HL-60 (cell line): ENCODE data around the gene SUCO.

Experiments
- DNase-seq, 2 experiments: peaks; one replicate each; pipeline ENCODE4 v3.0.0-alpha.2; 2010 to 2020; ENCODE audit warnings: low read depth in 1 of 2, low spot score in 1 of 2
- H3K27ac ChIP-seq: fragments of 250-450 bp; sonication (Bioruptor Pico); replicated peaks from 2 replicates; pipeline ENCODE4 v1.5.1; 2020; ENCODE audit warnings: mild to moderate bottlenecking, moderate library complexity
- H3K27me3 ChIP-seq: fragments of 250-450 bp; sonication (Bioruptor Pico); 2 replicates; pipeline ENCODE4 v1.5.1; 2021; ENCODE audit warnings: mild to moderate bottlenecking, moderate library complexity; ENCODE audit not compliant: insufficient read depth, poor library complexity, severe bottlenecking
- H3K4me3 ChIP-seq: replicated peaks from 2 replicates; pipeline ENCODE4 v1.5.1; 2011; ENCODE audit warnings: mild to moderate bottlenecking, control low read depth, low read length; ENCODE audit not compliant: insufficient read depth
- CTCF ChIP-seq: IDR thresholded peaks from one replicate; pipeline ENCODE4 v1.5.1; 2011; ENCODE audit warnings: low read length, control low read depth, inconsistent platforms; ENCODE audit not compliant: insufficient read depth
- GABPA ChIP-seq: IDR thresholded peaks from 2 replicates; pipeline ENCODE4 v1.6.1; 2012; ENCODE audit warnings: low read depth
- POLR2AphosphoS5 ChIP-seq: IDR thresholded peaks from 2 replicates; pipeline ENCODE4 v1.6.1; 2012; ENCODE audit warnings: low read depth
- SPI1 ChIP-seq: IDR thresholded peaks from 2 replicates; pipeline ENCODE4 v1.6.1; 2012; ENCODE audit warnings: low read depth, mild to moderate bottlenecking, borderline replicate concordance
- TF ChIP-seq, protein P1 (sequence below): IDR thresholded peaks from 2 replicates; pipeline ENCODE4 v1.6.1; 2012; ENCODE audit warnings: low read depth; ENCODE audit not compliant: insufficient replicate concordance

SUCO gene

DNA sequence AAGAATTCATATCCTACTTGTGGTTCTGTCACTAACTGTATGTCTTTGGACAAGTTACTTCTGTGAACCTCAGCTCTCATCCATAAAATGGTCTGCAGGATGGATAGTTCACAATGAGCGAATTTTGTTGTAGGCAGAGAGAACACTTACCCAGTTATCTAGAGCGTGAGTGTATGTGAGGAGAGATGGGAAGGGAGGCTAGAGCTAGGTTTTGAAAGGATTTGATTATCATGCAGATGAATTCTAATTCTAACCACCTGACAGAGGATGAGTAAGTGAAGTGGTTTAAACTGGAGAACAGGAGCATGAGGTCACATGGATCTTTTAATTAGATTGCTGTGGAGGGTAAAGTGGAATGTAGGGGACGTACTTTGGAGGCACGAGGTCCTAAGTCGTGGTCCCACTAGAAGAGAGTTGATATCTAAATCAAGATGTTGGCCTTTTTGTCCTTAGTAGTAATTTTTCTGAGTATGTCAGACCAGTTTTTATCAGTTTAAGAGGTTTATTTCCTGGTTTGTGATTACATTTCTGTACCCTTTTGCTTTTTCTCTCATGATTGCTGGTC, 5.0 kb downstream of the SUCO start:
- TF ChIP-seq GABPA (no peak), CTCF (no peak), SPI1 (no peak), POLR2AphosphoS5 (no peak)
- TF ChIP-seq, protein P1, sequence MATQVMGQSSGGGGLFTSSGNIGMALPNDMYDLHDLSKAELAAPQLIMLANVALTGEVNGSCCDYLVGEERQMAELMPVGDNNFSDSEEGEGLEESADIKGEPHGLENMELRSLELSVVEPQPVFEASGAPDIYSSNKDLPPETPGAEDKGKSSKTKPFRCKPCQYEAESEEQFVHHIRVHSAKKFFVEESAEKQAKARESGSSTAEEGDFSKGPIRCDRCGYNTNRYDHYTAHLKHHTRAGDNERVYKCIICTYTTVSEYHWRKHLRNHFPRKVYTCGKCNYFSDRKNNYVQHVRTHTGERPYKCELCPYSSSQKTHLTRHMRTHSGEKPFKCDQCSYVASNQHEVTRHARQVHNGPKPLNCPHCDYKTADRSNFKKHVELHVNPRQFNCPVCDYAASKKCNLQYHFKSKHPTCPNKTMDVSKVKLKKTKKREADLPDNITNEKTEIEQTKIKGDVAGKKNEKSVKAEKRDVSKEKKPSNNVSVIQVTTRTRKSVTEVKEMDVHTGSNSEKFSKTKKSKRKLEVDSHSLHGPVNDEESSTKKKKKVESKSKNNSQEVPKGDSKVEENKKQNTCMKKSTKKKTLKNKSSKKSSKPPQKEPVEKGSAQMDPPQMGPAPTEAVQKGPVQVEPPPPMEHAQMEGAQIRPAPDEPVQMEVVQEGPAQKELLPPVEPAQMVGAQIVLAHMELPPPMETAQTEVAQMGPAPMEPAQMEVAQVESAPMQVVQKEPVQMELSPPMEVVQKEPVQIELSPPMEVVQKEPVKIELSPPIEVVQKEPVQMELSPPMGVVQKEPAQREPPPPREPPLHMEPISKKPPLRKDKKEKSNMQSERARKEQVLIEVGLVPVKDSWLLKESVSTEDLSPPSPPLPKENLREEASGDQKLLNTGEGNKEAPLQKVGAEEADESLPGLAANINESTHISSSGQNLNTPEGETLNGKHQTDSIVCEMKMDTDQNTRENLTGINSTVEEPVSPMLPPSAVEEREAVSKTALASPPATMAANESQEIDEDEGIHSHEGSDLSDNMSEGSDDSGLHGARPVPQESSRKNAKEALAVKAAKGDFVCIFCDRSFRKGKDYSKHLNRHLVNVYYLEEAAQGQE = no peak
- DNase-seq = no peak
- Histone ChIP-seq H3K4me3 (no peak overlapping the region), H3K27ac (no peak overlapping the region), H3K27me3 (no peaks in the 10 kb centered on the region)

DNA sequence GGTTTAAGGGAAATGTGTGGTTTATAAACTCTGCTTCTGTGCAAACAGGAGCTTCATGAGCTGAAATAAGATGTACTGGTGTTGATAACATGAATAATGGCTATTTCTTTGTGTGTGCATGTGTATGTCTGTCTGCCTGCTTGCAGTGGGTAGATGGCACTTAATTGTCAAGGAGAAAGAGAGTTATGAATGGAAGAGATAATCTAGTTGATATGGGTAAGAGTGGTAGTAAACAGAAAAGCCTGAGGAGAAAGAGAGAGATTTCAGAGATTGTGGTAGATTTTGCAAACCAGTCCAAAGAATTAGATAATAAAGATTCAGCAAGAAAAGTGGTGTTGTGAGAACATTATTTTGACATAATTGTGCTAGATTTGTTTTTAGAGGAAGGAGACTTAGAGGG, 7.7 kb downstream of the SUCO start:
- no peaks in the 10 kb centered on the region for H3K27me3 ChIP-seq
- TF ChIP-seq CTCF = no peak
- TF ChIP-seq POLR2AphosphoS5 = no peak
- no peak for TF ChIP-seq GABPA
- no peak for TF ChIP-seq SPI1
- TF ChIP-seq, protein P1 = no peak
- DNase-seq = no peak
- H3K27ac ChIP-seq = no peak overlapping the region
- H3K4me3 ChIP-seq = no peak overlapping the region

DNA sequence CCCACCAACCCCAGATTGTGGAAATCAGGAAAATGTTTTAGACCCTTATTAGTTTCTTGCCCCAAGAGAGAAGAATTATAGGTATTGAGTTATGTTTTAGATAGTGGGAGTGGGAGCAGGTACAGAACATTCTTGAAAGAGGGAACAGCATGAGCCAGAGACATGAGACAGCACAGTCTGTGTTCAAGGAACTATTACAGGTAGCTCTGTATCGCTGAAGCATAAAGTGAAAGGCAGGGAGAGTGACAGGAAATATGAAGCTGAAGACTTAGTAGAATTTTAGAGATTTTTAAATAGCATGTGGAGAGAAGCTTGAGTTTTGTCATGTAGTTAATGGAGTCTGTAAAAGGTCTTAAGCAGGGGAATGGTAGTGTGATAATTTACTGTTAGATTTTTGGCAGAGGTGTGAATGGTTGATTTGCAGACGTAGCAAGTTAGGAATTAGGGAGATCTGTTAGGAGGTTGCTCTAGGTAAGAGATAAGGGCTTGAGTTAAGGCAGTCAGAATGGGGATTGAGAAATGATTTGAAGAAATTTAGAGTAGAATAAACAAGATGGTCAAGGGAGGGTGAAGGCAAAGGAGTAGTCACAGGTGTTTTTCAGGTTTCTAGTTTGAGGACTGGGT, 11.6 kb downstream of the SUCO start:
- no peak for TF ChIP-seq CTCF
- H3K4me3 ChIP-seq = no peak overlapping the region
- no peaks in the 10 kb centered on the region for H3K27me3 ChIP-seq
- no peak for DNase-seq
- H3K27ac ChIP-seq = no peak overlapping the region

DNA sequence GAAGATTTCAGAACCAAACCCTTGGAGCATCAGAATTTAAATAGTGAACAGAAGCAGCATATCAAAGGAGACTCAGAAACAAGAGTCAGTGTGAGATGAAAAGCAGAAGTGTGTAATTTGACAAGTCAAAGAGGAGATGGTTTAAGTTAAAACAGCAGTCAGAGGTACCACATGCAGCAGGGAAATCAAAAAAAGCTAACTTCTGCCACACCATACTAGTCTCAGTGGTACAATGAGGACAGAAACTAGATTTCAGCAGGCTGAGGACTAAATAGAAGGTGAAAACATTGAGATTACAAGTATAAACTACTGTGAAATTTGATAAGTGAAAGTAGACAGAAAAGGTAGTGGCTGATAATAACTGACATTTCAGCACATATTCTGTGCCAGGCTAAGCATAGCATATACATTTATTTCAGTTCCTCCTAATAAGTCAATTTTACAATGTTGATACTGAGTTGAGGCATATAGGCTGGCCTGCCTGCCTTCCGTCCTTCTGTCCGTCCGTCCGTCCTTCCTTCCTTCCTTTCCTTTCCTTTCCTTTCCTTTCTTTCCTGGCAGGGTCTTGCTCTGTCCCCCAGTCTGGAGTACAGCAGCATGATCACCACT, 12.6 kb downstream of the SUCO start:
- Histone ChIP-seq H3K27ac (no peak overlapping the region), H3K27me3 (no peaks in the 10 kb centered on the region), H3K4me3 (no peak overlapping the region)
- peak; percentile 88 for TF ChIP-seq SPI1
- no peak for TF ChIP-seq CTCF
- DNase-seq = no peak
